ENCODE measurements around the gene ALKAL2. TPM values are rescaled to one million over a fixed set of nuclear protein-coding genes. Genes with fewer than 3 reads are reported as not detected.
A peak's percentile ranks its signal among the peaks of the same experiment; 100 is the strongest.
"Not testable (repeated sequence)": the region's sequence is repeated elsewhere in the genome, so short reads cannot be mapped to it uniquely, and the experiment has no call there.

Gene ALKAL2, protein sequence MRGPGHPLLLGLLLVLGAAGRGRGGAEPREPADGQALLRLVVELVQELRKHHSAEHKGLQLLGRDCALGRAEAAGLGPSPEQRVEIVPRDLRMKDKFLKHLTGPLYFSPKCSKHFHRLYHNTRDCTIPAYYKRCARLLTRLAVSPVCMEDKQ
- total RNA-seq = not detected

DNA sequence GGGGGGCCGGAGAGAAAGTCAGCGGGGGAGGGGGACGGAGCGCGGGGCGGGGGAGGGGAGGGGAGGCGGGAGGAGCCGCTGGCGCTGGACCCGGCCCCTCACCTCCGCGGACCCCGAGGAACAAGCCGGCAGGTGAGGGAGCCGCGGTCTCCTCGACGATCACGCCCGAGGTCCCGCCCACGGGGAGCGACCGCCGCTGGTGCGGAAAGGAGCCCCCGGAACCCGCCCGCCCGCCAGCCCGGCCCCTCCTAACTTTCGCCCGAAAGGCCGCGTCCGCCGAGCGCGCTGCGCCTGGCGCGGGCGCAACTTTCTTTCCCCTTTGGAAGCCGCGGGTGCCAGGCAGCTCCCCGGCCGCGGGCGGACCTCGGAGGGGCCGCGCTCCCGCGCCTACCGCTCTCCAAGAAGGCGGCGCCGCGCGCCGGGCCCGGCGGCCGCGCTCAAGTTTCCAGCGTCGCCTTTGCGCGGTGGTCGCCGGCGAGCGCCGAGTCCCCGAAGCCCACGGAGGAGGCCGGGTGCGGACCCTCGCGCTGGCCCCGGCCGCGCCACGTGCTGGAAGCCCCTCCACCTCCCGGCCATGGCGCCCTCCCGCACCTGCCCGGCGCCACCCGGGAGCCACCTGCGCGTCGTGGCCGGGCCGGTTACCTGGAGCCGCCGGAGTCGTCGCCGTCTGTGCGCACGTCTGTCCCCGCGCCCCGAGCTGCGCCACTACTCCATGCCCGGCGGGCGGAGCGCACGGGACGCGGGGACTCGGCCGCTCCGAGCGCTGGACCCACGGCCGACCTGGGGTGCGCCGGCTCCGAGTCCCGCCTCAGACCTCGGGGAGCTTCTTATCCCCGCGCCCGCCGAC lies at the start of gene ALKAL2:
TSS of gene ALKAL2 (minus strand) at position 181 of the 847 bp plus-strand sequence. CDS start 256 bp downstream, outside the sequence.
- H3K4me1 ChIP-seq (ENCODE audit: control insufficient read depth in 3 of 3, insufficient read depth in 3 of 3, low read length in 3 of 3) = peaks cover 10 to 18% (median 17%) of the 10 kb centered on the region in 3 donors

DNA sequence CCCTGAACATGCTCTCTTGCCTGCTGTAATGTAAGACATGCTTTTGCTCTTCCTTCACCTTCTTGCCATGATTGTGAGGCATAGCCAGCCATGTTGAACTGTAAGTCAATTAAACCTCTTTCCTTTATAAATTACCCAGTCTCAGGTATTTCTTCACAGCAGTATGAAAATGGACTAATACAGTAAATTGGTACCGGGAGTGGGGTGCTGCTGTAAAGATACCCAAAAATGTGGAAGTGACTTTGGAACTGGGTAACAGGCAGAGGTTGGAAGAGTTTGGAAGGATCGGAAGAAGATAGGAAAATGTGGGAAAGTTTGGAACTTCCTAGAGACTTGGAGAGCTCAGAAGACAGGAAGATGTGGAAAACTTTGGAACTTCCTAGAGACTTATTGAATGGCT lies 49.1 kb upstream of the ALKAL2 start:
- H3K9ac ChIP-seq (ENCODE audit: low read depth in 1 of 3, low read length in 3 of 3); H3K4me3 ChIP-seq (ENCODE audit: low read length in 3 of 3); H3K36me3 ChIP-seq (ENCODE audit: control insufficient read depth in 3 of 3, insufficient read depth in 3 of 3, low read length in 3 of 3); H3K4me1 ChIP-seq (ENCODE audit: control insufficient read depth in 3 of 3, insufficient read depth in 3 of 3, low read length in 3 of 3); H3K27me3 ChIP-seq (ENCODE audit: control insufficient read depth in 3 of 3, insufficient read depth in 3 of 3, low read length in 3 of 3); H3K27ac ChIP-seq (ENCODE audit: low read depth, low read length): not testable (repeated sequence)
- peaks cover 0 to 12% (median 7%) of the 10 kb centered on the region in 3 donors for H3K9me3 ChIP-seq (ENCODE audit: control insufficient read depth in 3 of 3, low read length in 3 of 3)

More for the DNA sequence above, at the start of gene ALKAL2:
- Histone ChIP-seq H3K27me3 (ENCODE audit: control insufficient read depth in 3 of 3, insufficient read depth in 3 of 3, low read length in 3 of 3) (peaks cover 28 to 35% (median 33%) of the 10 kb centered on the region in 3 donors), H3K27ac (ENCODE audit: low read depth, low read length) (no peak within 1 kb of the TSS), H3K4me3 (ENCODE audit: low read length in 3 of 3) (peak within 1 kb of the TSS in 2 of 3 donors; percentile 27 to 35), H3K9me3 (ENCODE audit: control insufficient read depth in 3 of 3, low read length in 3 of 3) (no peaks in the 10 kb centered on the region), H3K9ac (ENCODE audit: low read depth in 1 of 3, low read length in 3 of 3) (no peak within 1 kb of the TSS), H3K36me3 (ENCODE audit: control insufficient read depth in 3 of 3, insufficient read depth in 3 of 3, low read length in 3 of 3) (no peaks in the 10 kb centered on the region)

DNA sequence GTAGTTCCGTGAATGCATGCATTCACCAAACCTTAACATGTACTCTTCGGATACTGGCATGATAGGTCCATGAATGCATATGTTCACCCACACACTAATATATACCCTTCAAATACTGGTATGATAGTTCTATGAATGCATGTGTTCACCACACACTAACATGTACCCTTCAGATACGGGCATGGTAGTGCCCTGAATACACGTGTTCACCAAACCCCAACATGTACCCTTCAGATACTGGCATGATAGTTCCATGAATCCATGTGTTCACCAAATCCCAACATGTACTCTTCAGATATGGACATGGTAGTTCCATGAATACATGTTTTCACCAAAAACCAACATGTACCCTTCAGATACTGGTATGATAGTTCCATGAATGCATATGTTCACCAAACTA lies 48.5 kb upstream of the ALKAL2 start:
- Histone ChIP-seq H3K9ac (ENCODE audit: low read depth in 1 of 3, low read length in 3 of 3) (no peak overlapping the region), H3K4me1 (ENCODE audit: control insufficient read depth in 3 of 3, insufficient read depth in 3 of 3, low read length in 3 of 3) (no peaks in the 10 kb centered on the region), H3K4me3 (ENCODE audit: low read length in 3 of 3) (no peak overlapping the region), H3K27ac (ENCODE audit: low read depth, low read length) (no peak overlapping the region), H3K9me3 (ENCODE audit: control insufficient read depth in 3 of 3, low read length in 3 of 3) (peaks cover 0 to 12% (median 7%) of the 10 kb centered on the region in 3 donors), H3K27me3 (ENCODE audit: control insufficient read depth in 3 of 3, insufficient read depth in 3 of 3, low read length in 3 of 3) (no peaks in the 10 kb centered on the region), H3K36me3 (ENCODE audit: control insufficient read depth in 3 of 3, insufficient read depth in 3 of 3, low read length in 3 of 3) (no peaks in the 10 kb centered on the region)

DNA sequence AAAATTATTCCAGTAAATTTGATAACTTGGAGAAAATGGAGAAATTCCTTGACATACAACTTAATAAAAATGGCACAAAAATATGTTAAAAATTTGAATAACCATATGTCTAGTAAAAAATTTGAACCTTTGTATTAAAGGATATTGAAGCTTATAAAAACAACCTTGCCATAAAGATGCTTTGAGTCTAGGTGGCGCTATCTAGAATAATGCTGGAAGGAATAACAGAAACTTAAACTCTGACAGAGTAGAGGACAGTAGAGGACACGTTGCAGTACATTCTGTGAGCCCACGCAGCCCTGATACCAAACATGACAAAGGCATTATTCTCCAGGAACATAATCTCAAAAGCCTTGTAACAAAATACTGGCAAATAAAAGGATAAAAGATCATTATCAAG lies 44.7 kb upstream of the ALKAL2 start:
- H3K27ac ChIP-seq (ENCODE audit: low read depth, low read length) = no peak overlapping the region
- no peaks in the 10 kb centered on the region for H3K27me3 ChIP-seq (ENCODE audit: control insufficient read depth in 3 of 3, insufficient read depth in 3 of 3, low read length in 3 of 3)
- H3K36me3 ChIP-seq (ENCODE audit: control insufficient read depth in 3 of 3, insufficient read depth in 3 of 3, low read length in 3 of 3) = no peaks in the 10 kb centered on the region
- H3K4me1 ChIP-seq (ENCODE audit: control insufficient read depth in 3 of 3, insufficient read depth in 3 of 3, low read length in 3 of 3) = no peaks in the 10 kb centered on the region
- H3K9me3 ChIP-seq (ENCODE audit: control insufficient read depth in 3 of 3, low read length in 3 of 3) = peaks cover 2 to 12% (median 7%) of the 10 kb centered on the region in 3 donors
- no peak overlapping the region for H3K9ac ChIP-seq (ENCODE audit: low read depth in 1 of 3, low read length in 3 of 3)
- H3K4me3 ChIP-seq (ENCODE audit: low read length in 3 of 3) = no peak overlapping the region

DNA sequence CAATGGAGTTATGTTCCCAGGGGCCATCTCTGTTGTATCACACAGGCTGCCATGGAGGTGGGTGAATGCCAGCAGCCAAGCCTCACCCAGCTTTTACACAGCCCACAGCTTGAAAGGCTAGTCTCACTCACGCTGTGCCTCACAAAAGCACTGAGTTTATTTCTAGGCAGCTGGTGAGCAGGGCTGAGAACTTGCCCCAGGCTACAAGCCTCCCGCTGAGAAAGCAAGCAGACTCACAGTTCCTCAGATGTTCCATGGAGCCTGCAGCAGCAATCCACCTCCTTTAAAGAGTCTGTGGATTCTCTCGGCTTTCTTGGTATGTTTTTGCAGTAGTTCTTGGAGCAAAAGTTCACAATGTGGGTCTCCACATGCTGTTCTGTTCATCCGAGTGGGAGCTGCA lies 40.9 kb upstream of the ALKAL2 start:
- Histone ChIP-seq H3K27ac (ENCODE audit: low read depth, low read length) (no peak overlapping the region), H3K27me3 (ENCODE audit: control insufficient read depth in 3 of 3, insufficient read depth in 3 of 3, low read length in 3 of 3) (no peaks in the 10 kb centered on the region), H3K36me3 (ENCODE audit: control insufficient read depth in 3 of 3, insufficient read depth in 3 of 3, low read length in 3 of 3) (no peaks in the 10 kb centered on the region), H3K4me3 (ENCODE audit: low read length in 3 of 3) (no peak overlapping the region), H3K9me3 (ENCODE audit: control insufficient read depth in 3 of 3, low read length in 3 of 3) (peaks cover 0 to 2% (median 0%) of the 10 kb centered on the region in 3 donors), H3K9ac (ENCODE audit: low read depth in 1 of 3, low read length in 3 of 3) (no peak overlapping the region), H3K4me1 (ENCODE audit: control insufficient read depth in 3 of 3, insufficient read depth in 3 of 3, low read length in 3 of 3) (no peaks in the 10 kb centered on the region)

DNA sequence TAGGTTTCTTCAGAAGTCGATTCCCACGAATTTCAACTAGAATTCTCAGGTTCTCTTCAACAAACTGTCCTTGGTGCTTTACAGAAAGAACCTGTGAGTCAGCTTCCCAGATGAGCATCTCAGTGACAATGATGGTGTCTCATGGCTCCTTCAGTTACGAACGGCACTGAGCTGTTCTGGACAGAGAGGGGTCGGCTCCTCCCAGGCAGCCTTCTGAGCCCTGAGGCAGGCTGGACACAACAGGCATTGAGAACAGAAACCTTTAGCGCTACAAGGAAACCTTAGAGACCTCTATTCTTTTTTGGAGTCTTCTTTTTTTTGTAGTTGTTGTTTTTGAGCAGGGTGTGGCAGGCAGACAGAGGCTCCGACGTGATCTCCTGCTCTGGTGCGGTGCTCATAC lies 35.1 kb upstream of the ALKAL2 start:
- Histone ChIP-seq H3K4me1 (ENCODE audit: control insufficient read depth in 3 of 3, insufficient read depth in 3 of 3, low read length in 3 of 3) (no peaks in the 10 kb centered on the region), H3K36me3 (ENCODE audit: control insufficient read depth in 3 of 3, insufficient read depth in 3 of 3, low read length in 3 of 3) (no peaks in the 10 kb centered on the region), H3K9me3 (ENCODE audit: control insufficient read depth in 3 of 3, low read length in 3 of 3) (no peaks in the 10 kb centered on the region), H3K4me3 (ENCODE audit: low read length in 3 of 3) (no peak overlapping the region), H3K27me3 (ENCODE audit: control insufficient read depth in 3 of 3, insufficient read depth in 3 of 3, low read length in 3 of 3) (no peaks in the 10 kb centered on the region), H3K27ac (ENCODE audit: low read depth, low read length) (no peak overlapping the region), H3K9ac (ENCODE audit: low read depth in 1 of 3, low read length in 3 of 3) (no peak overlapping the region)

DNA sequence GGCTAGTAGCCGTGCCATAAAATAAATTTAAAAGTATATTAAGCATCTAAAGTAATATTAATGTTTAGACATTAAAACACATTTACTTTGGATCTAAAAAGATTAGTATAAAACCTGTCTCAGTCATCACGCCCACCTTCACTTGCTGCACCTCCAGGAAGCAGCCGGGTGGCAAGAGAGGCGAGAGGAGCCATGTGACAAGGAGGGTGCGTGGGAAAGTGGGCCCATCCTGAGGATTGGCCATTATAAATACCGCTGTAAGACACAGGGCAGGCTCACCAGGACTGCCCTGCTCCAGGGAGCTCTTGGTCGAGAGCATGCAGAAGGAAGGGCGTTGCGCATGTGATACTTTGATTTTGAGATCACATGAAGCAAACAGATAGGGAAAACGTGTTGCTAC lies 34.4 kb upstream of the ALKAL2 start:
- Histone ChIP-seq H3K36me3 (ENCODE audit: control insufficient read depth in 3 of 3, insufficient read depth in 3 of 3, low read length in 3 of 3) (no peaks in the 10 kb centered on the region), H3K9me3 (ENCODE audit: control insufficient read depth in 3 of 3, low read length in 3 of 3) (no peaks in the 10 kb centered on the region), H3K9ac (ENCODE audit: low read depth in 1 of 3, low read length in 3 of 3) (no peak overlapping the region), H3K27me3 (ENCODE audit: control insufficient read depth in 3 of 3, insufficient read depth in 3 of 3, low read length in 3 of 3) (no peaks in the 10 kb centered on the region), H3K4me1 (ENCODE audit: control insufficient read depth in 3 of 3, insufficient read depth in 3 of 3, low read length in 3 of 3) (no peaks in the 10 kb centered on the region), H3K27ac (ENCODE audit: low read depth, low read length) (no peak overlapping the region), H3K4me3 (ENCODE audit: low read length in 3 of 3) (no peak overlapping the region)

DNA sequence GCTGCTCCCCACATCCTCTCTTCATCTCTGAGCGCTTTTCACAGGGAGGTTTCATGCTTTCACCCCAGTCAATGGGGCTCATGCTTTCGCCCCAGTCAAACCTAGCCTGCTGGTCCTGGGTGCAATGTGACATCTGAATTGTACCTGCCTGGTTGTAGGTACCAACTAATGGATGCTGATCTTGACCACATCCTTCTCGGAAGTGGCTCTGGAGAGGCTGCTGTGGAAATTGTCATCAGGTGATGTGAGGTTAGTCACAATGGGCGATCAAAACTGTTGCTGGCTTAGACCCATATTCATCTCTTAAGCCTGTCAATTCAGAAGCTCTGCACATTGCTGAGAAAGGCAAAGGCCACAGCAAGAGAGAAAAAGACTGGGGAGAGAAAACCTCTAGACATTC lies 32.7 kb upstream of the ALKAL2 start:
- Histone ChIP-seq H3K27ac (ENCODE audit: low read depth, low read length) (no peak overlapping the region), H3K4me3 (ENCODE audit: low read length in 3 of 3) (no peak overlapping the region), H3K36me3 (ENCODE audit: control insufficient read depth in 3 of 3, insufficient read depth in 3 of 3, low read length in 3 of 3) (no peaks in the 10 kb centered on the region), H3K27me3 (ENCODE audit: control insufficient read depth in 3 of 3, insufficient read depth in 3 of 3, low read length in 3 of 3) (peaks cover 0 to 2% (median 0%) of the 10 kb centered on the region in 3 donors), H3K4me1 (ENCODE audit: control insufficient read depth in 3 of 3, insufficient read depth in 3 of 3, low read length in 3 of 3) (no peaks in the 10 kb centered on the region), H3K9me3 (ENCODE audit: control insufficient read depth in 3 of 3, low read length in 3 of 3) (no peaks in the 10 kb centered on the region), H3K9ac (ENCODE audit: low read depth in 1 of 3, low read length in 3 of 3) (no peak overlapping the region)

DNA sequence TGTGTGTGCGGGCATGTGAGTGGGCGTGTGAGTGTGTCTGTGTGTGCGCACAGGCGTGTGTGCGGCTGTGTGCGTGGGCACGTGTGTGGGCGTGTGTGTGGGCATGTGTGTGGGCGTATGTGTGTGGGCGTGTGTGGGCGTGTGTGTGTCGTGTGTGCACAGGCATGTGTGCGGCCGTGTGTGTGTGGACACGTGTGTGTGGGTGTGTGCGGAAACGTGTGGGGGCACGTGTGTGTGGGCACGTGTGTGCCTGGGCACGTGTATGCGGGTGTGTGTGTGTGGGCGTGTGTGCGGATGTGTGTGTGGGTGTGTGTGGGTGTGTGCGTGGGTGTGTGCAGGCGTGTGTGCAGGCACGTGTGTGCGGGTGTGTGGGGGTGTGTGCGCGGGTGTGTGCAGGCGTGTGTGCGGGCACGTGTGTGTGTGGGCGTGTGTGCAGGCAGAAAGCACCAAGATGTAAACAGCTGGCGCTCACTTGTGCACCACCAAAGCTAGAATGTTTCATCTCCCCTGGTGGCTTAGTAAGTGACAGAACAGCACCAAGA lies 31.2 kb upstream of the ALKAL2 start:
- H3K36me3 ChIP-seq (ENCODE audit: control insufficient read depth in 3 of 3, insufficient read depth in 3 of 3, low read length in 3 of 3) = no peaks in the 10 kb centered on the region
- no peak overlapping the region for H3K9ac ChIP-seq (ENCODE audit: low read depth in 1 of 3, low read length in 3 of 3)
- H3K9me3 ChIP-seq (ENCODE audit: control insufficient read depth in 3 of 3, low read length in 3 of 3) = no peaks in the 10 kb centered on the region
- H3K4me1 ChIP-seq (ENCODE audit: control insufficient read depth in 3 of 3, insufficient read depth in 3 of 3, low read length in 3 of 3) = no peaks in the 10 kb centered on the region
- H3K4me3 ChIP-seq (ENCODE audit: low read length in 3 of 3) = no peak overlapping the region
- peaks cover 0 to 9% (median 0%) of the 10 kb centered on the region in 3 donors for H3K27me3 ChIP-seq (ENCODE audit: control insufficient read depth in 3 of 3, insufficient read depth in 3 of 3, low read length in 3 of 3)
- no peak overlapping the region for H3K27ac ChIP-seq (ENCODE audit: low read depth, low read length)

Data from skeletal muscle tissue (tissue), 4 donors.